Stimulated activated CD8-positive, alpha-beta memory T cell treated with anti-CD3 and anti-CD28 coated beads, Interleukin-12 subunit alpha, Interleukin-12 subunit beta, amount 100 ng/mL, for 24 hours (primary cell): Measurements from ENCODE around the gene CAB39.

ENCODE experiments used
- DNase-seq: peaks from one replicate; pipeline ENCODE4 v3.0.0-alpha.2; 2020; ENCODE audit errors: extremely low read depth

CAB39 gene

GRCh38 chr2:230783101-230783500, 70.5 kb downstream of the CAB39 start:
- DNase-seq, result no peak

- DNase-seq, result no peak
These were observed 72.2 kb downstream of the CAB39 start for GRCh38 chr2:230784795-230785194.

GRCh38 chr2:230785346-230785745, 72.7 kb downstream of the CAB39 start:
- DNase-seq, result no peak

GRCh38 chr2:230787101-230787500, 74.5 kb downstream of the CAB39 start:
- DNase-seq, result no peak

- DNase-seq, result no peak
These were observed 76.0 kb downstream of the CAB39 start for GRCh38 chr2:230788554-230789175.

GRCh38 chr2:230790981-230791380, 78.3 kb downstream of the CAB39 start:
- DNase-seq, result no peak

- DNase-seq, result peak; percentile 46
These were observed 81.1 kb downstream of the CAB39 start for GRCh38 chr2:230793572-230794359.

GRCh38 chr2:230794497-230794896, 81.9 kb downstream of the CAB39 start:
- DNase-seq, result no peak

- DNase-seq, result no peak
These were observed 83.2 kb downstream of the CAB39 start for GRCh38 chr2:230795856-230796255.

- DNase-seq, result no peak
These were observed 83.7 kb downstream of the CAB39 start for GRCh38 chr2:230796280-230796862.

- DNase-seq, result no peak
These were observed 85.2 kb downstream of the CAB39 start for GRCh38 chr2:230797515-230798495.

GRCh38 chr2:230798769-230799399, 86.2 kb downstream of the CAB39 start:
- no peak for DNase-seq

GRCh38 chr2:230805353-230806017, 92.8 kb downstream of the CAB39 start:
- DNase-seq, result no peak

- DNase-seq, result no peak
These were observed 95.1 kb downstream of the CAB39 start for GRCh38 chr2:230807729-230808128.

- no peak for DNase-seq
These were observed 96.4 kb downstream of the CAB39 start for GRCh38 chr2:230809015-230809414.

GRCh38 chr2:230809677-230810251, 97.1 kb downstream of the CAB39 start:
- DNase-seq, result no peak

- no peak for DNase-seq
These were observed 98.9 kb downstream of the CAB39 start for GRCh38 chr2:230811508-230811907.

GRCh38 chr2:230812033-230812432, 99.4 kb downstream of the CAB39 start:
- no peak for DNase-seq

GRCh38 chr2:230814616-230815015, 102.0 kb downstream of the CAB39 start:
- DNase-seq, result no peak

- DNase-seq, result no peak
These were observed 102.4 kb downstream of the CAB39 start for GRCh38 chr2:230815088-230815487.
